Forelimb muscle (tissue), 1 donor: ENCODE measurements around the gene PGD. TPM values are rescaled to one million over a fixed set of nuclear protein-coding genes. Genes with fewer than 3 reads are reported as not detected.
A peak's percentile ranks its signal among the peaks of the same experiment; 100 is the strongest.
"Not testable (repeated sequence)": the region's sequence is repeated elsewhere in the genome, so short reads cannot be mapped to it uniquely, and the experiment has no call there.

Experiments
- DNase-seq: peaks from one replicate; pipeline ENCODE4 v3.0.0-alpha.2; 2013; ENCODE audit warnings: low read depth
- polyA plus RNA-seq: library from polyadenylated mRNA; unstranded; fragments of 120-200 nt; gene quantifications from one replicate; pipeline ENCODE4 v1.2.1, GENCODE V29; 2013; ENCODE audit not compliant: insufficient read length

PGD gene
- polyA plus RNA-seq: 93.4 TPM

GRCh38 chr1:10398734-10399443 is at the start of gene PGD:
Gene PGD (plus strand): TSS chr1:10399064. CDS start chr1:10399118, 54 bp downstream.
- peak; percentile 90 for DNase-seq

GRCh38 chr1:10353282-10353681 is 45.6 kb upstream of the PGD start:
- no peak for DNase-seq

GRCh38 chr1:10353693-10354092 is 45.2 kb upstream of the PGD start:
- DNase-seq: no peak

GRCh38 chr1:10360045-10360444 is 38.8 kb upstream of the PGD start:
- no peak for DNase-seq

GRCh38 chr1:10361515-10361914 is 37.3 kb upstream of the PGD start:
- DNase-seq: no peak

GRCh38 chr1:10368194-10368593 is 30.7 kb upstream of the PGD start:
- no peak for DNase-seq

- DNase-seq: no peak
Measured at GRCh38 chr1:10374442-10374860, 24.4 kb upstream of the PGD start.

- not testable (repeated sequence) for DNase-seq
Measured at GRCh38 chr1:10377365-10378029, 21.4 kb upstream of the PGD start.

- no peak for DNase-seq
Measured at GRCh38 chr1:10378081-10378841, 20.6 kb upstream of the PGD start.

GRCh38 chr1:10379101-10379620 is 19.7 kb upstream of the PGD start:
- no peak for DNase-seq

- no peak for DNase-seq
Measured at GRCh38 chr1:10379676-10380075, 19.2 kb upstream of the PGD start.

GRCh38 chr1:10380594-10381275 is 18.1 kb upstream of the PGD start:
- DNase-seq: peak; percentile 75

- DNase-seq: no peak
Measured at GRCh38 chr1:10383630-10384029, 15.2 kb upstream of the PGD start.

- no peak for DNase-seq
Measured at GRCh38 chr1:10384219-10384618, 14.6 kb upstream of the PGD start.

- DNase-seq: no peak
Measured at GRCh38 chr1:10386761-10387676, 11.8 kb upstream of the PGD start.

- DNase-seq: peak; percentile 86
Measured at GRCh38 chr1:10387677-10388386, 11.0 kb upstream of the PGD start.

- no peak for DNase-seq
Measured at GRCh38 chr1:10388387-10388715, 10.5 kb upstream of the PGD start.

- DNase-seq: no peak
Measured at GRCh38 chr1:10389271-10389973, 9.4 kb upstream of the PGD start.

- no peak for DNase-seq
Measured at GRCh38 chr1:10396870-10397269, 2.0 kb upstream of the PGD start.
